HG03135 (cell line): ENCODE results near the gene ITGA6.

Experiments used
- ATAC-seq: cut with Tn5 transposase; IDR thresholded peaks from one replicate; pipeline ENCODE4 v1.9.1; 2021; ENCODE audit warnings: mild to moderate bottlenecking, moderate library complexity; ENCODE audit not compliant: unreplicated experiment

Gene ITGA6

GRCh38 chr2:172427256-172427989, at the start of gene ITGA6:
ITGA6 (plus strand) TSS chr2:172427586.
- no peak for ATAC-seq

- ATAC-seq, result no peak
Observed at GRCh38 chr2:172380436-172381274, 46.7 kb upstream of the ITGA6 start.

- ATAC-seq, result no peak
Observed at GRCh38 chr2:172381275-172382027, 45.9 kb upstream of the ITGA6 start.

- no peak for ATAC-seq
Observed at GRCh38 chr2:172387361-172387760, 40.0 kb upstream of the ITGA6 start.

GRCh38 chr2:172389685-172390339, 37.6 kb upstream of the ITGA6 start:
- ATAC-seq, result no peak

GRCh38 chr2:172394002-172394401, 33.4 kb upstream of the ITGA6 start:
- ATAC-seq, result no peak

- ATAC-seq, result no peak
Observed at GRCh38 chr2:172395503-172395902, 31.9 kb upstream of the ITGA6 start.

GRCh38 chr2:172397148-172397834, 30.1 kb upstream of the ITGA6 start:
- ATAC-seq, result no peak

- no peak for ATAC-seq
Observed at GRCh38 chr2:172398440-172398839, 28.9 kb upstream of the ITGA6 start.

GRCh38 chr2:172399765-172400164, 27.6 kb upstream of the ITGA6 start:
- no peak for ATAC-seq

- ATAC-seq, result no peak
Observed at GRCh38 chr2:172402198-172402597, 25.2 kb upstream of the ITGA6 start.

- ATAC-seq, result no peak
Observed at GRCh38 chr2:172403402-172403801, 24.0 kb upstream of the ITGA6 start.

- ATAC-seq, result no peak
Observed at GRCh38 chr2:172403881-172404468, 23.4 kb upstream of the ITGA6 start.

GRCh38 chr2:172404824-172405223, 22.6 kb upstream of the ITGA6 start:
- ATAC-seq, result no peak

GRCh38 chr2:172405673-172406072, 21.7 kb upstream of the ITGA6 start:
- ATAC-seq, result no peak

- no peak for ATAC-seq
Observed at GRCh38 chr2:172408143-172408766, 19.1 kb upstream of the ITGA6 start.

- ATAC-seq, result no peak
Observed at GRCh38 chr2:172409042-172409441, 18.3 kb upstream of the ITGA6 start.

GRCh38 chr2:172412984-172413492, 14.3 kb upstream of the ITGA6 start:
- no peak for ATAC-seq

GRCh38 chr2:172415157-172415864, 12.1 kb upstream of the ITGA6 start:
- no peak for ATAC-seq
